SHP77 (cell line): Measurements from ENCODE around the gene MANEAL.

Experiments used
- DNase-seq, 2 experiments: peaks; one replicate each; lab custom pipeline; 2025; lab: John Stamatoyannopoulos, UW

MANEAL gene

GRCh38 chr1:37782491-37782890 lies 11.2 kb upstream of the MANEAL start:
- DNase-seq: no peak

GRCh38 chr1:37792943-37793686 lies 532 bp upstream of the MANEAL start:
- DNase-seq: no peak

- peak; percentile 12 to 13 for DNase-seq
Measured at GRCh38 chr1:37794372-37795339, 1.0 kb downstream of the MANEAL start.

GRCh38 chr1:37795340-37796125 lies 1.9 kb downstream of the MANEAL start:
- peak in 1 of 2 experiments; percentile 18 for DNase-seq

- no peak for DNase-seq
Measured at GRCh38 chr1:37797750-37798345, 4.2 kb downstream of the MANEAL start.

GRCh38 chr1:37802439-37802838 lies 8.8 kb downstream of the MANEAL start:
- no peak for DNase-seq

- no peak for DNase-seq
Measured at GRCh38 chr1:37807220-37807554, 13.5 kb downstream of the MANEAL start.

- DNase-seq: peak; percentile 85 to 94
Measured at GRCh38 chr1:37807555-37808368, 14.1 kb downstream of the MANEAL start, which contains the start of the genes C1orf122 and YRDC. Gene C1orf122, plus strand, starts transcription at chr1:37807790. Its CDS starts 615 bp downstream, at chr1:37808405. Gene YRDC, minus strand, starts transcription at chr1:37808208. Its CDS starts 28 bp downstream, at chr1:37808180.

GRCh38 chr1:37808369-37809319 lies 15.0 kb downstream of the MANEAL start:
- DNase-seq: peak; percentile 60 to 72

GRCh38 chr1:37809942-37810341 lies 16.3 kb downstream of the MANEAL start:
- no peak for DNase-seq

- peak; percentile 73 to 75 for DNase-seq
Measured at GRCh38 chr1:37811027-37811655, 17.5 kb downstream of the MANEAL start.

- no peak for DNase-seq
Measured at GRCh38 chr1:37813529-37814145, 20.0 kb downstream of the MANEAL start.

GRCh38 chr1:37814252-37814651 lies 20.6 kb downstream of the MANEAL start:
- DNase-seq: no peak

- DNase-seq: no peak
Measured at GRCh38 chr1:37817481-37817880, 23.8 kb downstream of the MANEAL start.

GRCh38 chr1:37821481-37821880 lies 27.8 kb downstream of the MANEAL start:
- DNase-seq: no peak

- DNase-seq: no peak
Measured at GRCh38 chr1:37822906-37823815, 29.5 kb downstream of the MANEAL start.

- no peak for DNase-seq
Measured at GRCh38 chr1:37824001-37824400, 30.4 kb downstream of the MANEAL start.

GRCh38 chr1:37825506-37825905 lies 31.9 kb downstream of the MANEAL start:
- DNase-seq: no peak
